NCI-H187 (cell line): ENCODE measurements around the gene RPRD1B.
"Not testable (repeated sequence)": the region's sequence is repeated elsewhere in the genome, so short reads cannot be mapped to it uniquely, and the experiment has no call there.

Experiments used
- DNase-seq, 2 experiments: peaks; one replicate each; lab custom pipeline; 2025; lab: John Stamatoyannopoulos, UW

Gene RPRD1B

GRCh38 chr20:38001173-38001875 is 32.2 kb upstream of the RPRD1B start:
- DNase-seq = no peak

GRCh38 chr20:38001981-38002380 is 31.6 kb upstream of the RPRD1B start:
- no peak for DNase-seq

GRCh38 chr20:38002422-38002821 is 31.1 kb upstream of the RPRD1B start:
- DNase-seq = no peak

DNA sequence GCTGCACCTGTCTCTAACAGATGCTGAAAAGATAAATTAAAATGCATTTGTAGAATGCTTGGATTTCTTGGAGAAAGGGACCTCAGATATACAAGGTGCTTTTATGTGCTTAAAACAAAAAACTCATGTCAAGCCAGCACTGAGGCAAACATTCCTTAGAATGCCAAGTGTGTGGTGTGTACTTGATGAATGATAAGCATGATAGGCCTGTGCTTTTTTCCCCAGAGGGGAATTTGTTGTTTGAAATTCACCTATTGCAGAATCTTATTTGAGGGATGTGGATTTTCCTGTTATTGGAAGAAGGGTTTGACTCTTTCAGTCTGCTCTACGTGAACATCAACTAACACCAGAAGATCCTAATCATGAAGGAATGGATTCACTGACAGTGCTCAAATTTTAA is 29.1 kb upstream of the RPRD1B start:
- no peak for DNase-seq

DNA sequence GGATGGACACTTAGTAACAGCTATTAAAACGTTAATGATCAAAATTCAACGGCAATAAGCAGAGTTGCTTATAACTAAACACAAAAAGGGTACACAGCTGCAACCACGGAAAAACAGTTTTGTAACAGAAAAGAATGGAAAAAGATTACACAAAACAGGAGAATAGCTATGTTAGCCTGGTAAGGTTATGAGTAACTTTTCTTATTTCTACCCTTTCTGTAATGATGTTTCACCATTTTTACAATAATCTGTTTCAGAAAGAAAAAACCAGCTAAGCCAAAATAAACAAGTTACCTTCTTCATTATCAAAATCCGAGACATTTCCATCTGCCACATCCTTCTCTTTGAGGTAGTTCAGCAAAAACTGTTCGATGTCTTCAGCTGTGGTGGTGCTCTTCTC is 27.6 kb upstream of the RPRD1B start:
- DNase-seq = no peak

DNA sequence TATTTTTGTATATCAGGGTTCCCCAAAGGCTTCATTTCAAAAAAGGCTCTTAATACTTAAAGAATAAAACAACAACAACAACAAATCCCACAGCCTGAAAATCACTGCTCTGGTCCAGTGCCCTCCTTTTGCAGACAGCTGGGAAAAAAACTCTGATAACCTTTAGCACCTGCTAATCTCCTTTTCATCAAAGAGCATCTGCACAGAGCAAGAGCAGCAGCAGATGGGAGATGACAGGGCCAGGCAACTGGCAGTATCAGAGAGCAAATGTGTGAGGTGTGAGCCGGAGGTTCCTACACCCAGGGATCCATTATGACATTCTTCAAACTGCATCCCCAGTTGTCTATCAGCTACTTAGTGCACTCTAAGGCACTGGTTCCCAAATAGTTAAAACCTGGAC is 26.0 kb upstream of the RPRD1B start:
- no peak for DNase-seq

DNA sequence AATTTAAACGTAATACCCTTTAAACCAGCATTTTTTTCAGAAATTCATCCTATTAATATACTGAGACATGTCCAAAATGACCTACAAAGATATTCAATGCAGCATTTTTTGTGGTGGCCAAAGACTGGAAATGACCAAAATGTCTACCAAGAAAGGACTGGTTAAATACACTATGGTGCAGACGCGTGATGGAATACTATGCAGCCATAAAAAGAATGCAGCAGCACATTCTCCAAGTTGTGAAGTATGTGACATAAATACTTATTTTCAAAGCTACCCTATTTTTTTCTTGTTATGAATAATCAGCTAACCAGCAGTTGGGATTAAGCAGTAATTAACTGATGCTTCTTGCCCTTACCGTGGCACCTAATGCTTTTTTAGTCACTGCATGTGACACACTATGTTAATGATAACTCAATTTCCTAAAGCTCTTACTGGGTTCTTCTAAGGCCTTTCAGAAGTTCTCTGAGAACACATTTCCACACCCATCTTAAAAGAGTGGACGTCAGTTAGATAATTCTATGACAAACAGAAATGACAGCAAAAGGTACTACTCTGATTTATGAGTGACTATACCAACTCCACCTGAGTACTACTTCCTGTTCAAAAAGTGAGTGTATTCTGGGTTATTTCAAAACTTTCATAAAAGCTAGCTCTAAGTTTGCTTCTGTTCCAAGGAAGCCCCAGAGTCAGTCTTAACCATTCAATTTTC is 25.2 kb upstream of the RPRD1B start:
- DNase-seq = no peak

- DNase-seq = not testable (repeated sequence)
Observed at GRCh38 chr20:38009416-38009815, 24.1 kb upstream of the RPRD1B start.

DNA sequence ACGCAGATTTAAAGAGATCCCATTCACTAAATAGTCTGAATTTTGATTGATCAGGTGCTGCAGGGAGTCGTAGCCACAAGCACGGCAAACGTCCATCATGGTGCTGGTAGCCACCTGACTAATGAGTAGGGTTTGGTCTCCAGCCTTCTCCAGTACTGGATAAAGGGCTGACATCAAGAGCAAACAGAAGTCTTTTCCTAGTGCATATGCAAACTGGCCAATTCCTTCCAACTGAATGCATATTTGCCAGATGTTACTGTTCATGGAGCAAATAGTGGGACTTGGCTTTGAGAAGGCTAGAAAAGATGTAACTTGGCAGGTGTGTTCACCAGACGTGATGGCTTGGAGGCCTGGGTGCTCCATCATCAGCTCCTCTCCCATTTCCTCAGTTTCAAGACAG is 21.9 kb upstream of the RPRD1B start:
- DNase-seq = no peak

GRCh38 chr20:38012332-38012731 is 21.2 kb upstream of the RPRD1B start:
- DNase-seq = no peak

DNA sequence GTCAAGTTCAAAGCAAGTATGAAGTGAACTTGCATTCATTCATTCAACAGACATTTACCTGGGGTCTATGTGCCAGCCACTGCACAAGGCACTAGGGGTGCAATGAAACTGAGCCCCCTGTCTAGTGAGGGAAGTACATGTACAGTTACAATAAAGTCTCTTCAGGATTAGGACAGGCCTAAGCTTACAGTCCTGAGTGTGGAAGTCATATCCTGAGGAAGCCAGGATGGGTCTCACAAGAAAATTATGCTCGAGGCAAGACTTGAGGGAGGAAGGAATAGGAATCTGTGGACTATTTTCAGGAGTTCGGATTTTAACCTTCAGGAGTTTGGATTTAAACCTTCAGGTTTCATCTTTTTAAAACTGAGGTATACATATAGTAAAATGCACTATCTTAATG is 19.7 kb upstream of the RPRD1B start:
- no peak for DNase-seq

DNA sequence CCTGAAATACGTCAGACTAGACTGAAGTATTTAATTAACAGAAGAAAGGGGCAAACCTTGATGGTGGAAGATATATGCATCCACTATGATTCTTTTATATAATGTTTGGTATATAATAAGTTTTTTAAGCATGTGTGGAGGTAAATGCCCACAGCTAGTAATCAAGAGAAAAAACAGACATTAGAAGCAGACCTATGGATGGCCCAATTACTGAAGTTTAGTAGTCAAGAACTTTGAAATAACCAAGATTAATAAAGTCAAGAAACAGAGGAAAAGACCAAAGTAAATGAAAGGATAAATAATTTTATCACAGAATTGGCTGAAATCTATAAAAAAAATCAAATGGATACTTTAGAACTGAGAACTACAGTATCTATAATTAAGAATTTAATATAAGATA is 15.6 kb upstream of the RPRD1B start:
- DNase-seq = no peak

GRCh38 chr20:38018385-38018784 is 15.2 kb upstream of the RPRD1B start:
- no peak for DNase-seq

DNA sequence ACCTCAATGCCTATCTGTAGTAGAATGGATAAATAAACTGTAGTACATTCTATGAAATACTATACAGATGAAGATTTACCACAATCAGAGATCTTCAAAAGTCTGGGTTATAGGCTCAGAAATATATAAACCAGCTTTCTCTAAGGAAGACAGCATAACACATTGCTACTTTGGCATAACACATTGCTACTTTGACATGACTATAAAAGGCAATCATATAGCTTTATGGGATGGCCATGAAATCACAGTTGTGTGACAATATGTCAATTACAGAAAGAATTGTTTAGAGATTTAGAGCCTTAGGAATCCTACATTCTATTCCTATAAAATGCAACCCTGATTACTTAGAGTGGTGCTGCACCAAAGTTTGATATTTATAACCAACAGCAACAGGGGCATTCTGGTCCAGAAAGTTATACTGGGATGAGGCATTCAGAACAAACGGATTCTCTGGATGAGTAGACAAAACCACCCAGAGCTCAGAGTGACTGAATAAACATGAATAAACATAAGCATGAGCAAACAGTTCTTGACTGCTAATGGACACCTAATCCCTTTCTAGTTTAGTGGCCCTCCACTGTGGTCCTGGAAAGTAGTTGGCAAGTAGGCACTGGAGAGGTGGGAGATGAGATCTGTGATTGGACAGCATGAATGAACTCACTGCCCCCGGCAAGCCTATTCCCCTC is 12.3 kb upstream of the RPRD1B start:
- no peak for DNase-seq

GRCh38 chr20:38023181-38024001 is 10.2 kb upstream of the RPRD1B start:
- DNase-seq = no peak

DNA sequence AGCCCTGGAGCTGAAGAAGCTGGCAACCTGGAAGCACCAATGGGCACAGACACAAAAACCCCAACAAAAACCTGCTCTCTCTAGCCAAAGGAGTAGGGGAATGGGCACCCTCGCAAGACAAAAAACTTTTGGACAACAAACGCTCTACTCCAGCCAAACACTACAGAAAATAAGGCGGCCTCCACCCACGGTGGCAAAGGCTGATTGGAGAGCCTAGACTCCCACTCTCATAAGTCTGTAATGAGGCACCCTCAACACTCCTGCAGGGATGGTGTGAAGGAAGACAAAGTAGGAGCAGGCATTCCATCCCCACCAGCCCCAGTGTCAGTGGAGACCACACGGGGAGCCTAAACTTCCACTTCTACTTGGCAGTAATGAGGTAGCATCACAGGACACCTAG is 9.1 kb upstream of the RPRD1B start:
- no peak for DNase-seq

GRCh38 chr20:38029453-38029852 is 4.1 kb upstream of the RPRD1B start:
- DNase-seq = no peak

DNA sequence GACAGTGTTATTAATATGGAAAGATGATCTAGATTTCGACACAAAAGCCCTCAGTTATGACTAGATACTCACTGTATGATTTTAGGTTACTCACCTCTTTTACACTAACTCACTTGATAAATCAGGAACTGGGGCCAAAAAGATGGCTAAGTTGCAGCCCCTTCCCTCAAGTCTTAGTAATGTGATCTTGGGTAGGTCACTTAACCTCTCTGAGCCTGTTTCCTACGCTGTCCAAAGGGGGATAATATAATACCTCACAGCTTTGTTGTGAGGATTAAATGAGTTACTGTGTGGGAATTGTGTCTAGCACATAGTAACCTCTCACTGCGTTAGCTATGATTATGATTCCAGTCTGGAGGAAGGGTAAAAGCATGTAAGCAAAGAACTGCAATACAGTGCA is 1.6 kb upstream of the RPRD1B start:
- no peak for DNase-seq

- DNase-seq = no peak
Observed at GRCh38 chr20:38032585-38033329, 789 bp upstream of the RPRD1B start.

DNA sequence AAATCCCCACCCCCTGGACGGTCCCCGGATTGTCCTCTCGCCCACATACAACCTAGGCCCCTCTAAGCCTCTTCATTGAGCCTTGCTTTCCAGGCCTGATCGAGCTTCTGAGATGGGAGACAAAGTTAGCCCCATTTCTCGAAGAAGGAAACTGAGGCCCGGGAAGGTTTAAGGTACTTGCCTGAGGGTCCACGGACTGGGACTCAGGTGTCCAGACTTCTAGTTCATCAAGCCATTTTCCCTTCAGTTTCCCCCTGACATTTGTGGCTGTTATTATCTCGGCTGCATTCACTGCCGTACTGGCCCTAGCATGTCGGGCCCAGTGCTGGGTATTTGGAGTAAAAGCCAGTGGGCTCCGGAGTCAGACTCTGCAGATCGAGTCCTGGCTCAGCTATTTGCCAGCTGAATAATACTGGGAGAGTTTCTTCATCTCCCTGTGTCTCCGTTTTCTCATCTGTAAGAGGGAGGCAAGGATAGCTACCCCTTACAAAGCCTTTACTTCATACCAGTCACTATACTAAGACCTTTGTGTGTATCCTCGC is 633 bp downstream of the RPRD1B start:
- no peak for DNase-seq

GRCh38 chr20:38034961-38035360 is 1.4 kb downstream of the RPRD1B start:
- no peak for DNase-seq
